ENCODE measurements around the gene DCAF4L1.

Gene DCAF4L1

GRCh38 chr4:41975341-41975740 lies 6.2 kb upstream of the DCAF4L1 start:
- Histone ChIP-seq H3K79me2 (ENCODE audit: low read length) (no peaks in the 10 kb centered on the region), H3K9ac (ENCODE audit: low read length) (no peak overlapping the region), H3K9me3 (ENCODE audit: insufficient read depth, low read length) (peaks cover under 1% of the 10 kb centered on the region; the same call in 1 of the 2 replicates), H3K4me3 (ENCODE audit: low read length) (no peak overlapping the region), H3K27ac (ENCODE audit: low read length) (0 out of 2 replicates have a peak overlapping the region, but pooled peaks have one; percentile 15), H3K27me3 (ENCODE audit: low read depth, low read length) (no peaks in the 10 kb centered on the region), H3K36me3 (replicated peaks; ENCODE audit: low read depth, low read length) (peaks cover 7% of the 10 kb centered on the region), H3K4me2 (ENCODE audit: low read length) (peak overlapping the region; percentile 19), H4K20me1 (ENCODE audit: insufficient read depth, low read length) (no peaks in the 10 kb centered on the region), H3K4me1 (ENCODE audit: low read length) (peaks cover 49% of the 10 kb centered on the region), H2AFZ (ENCODE audit: low read depth, low read length) (no peak overlapping the region)
- TF ChIP-seq EZH2phosphoT487 (IDR thresholded peaks at IDR 0.05; ENCODE audit: low read depth): no peak

- H3K27me3 ChIP-seq (ENCODE audit: low read depth, low read length): no peaks in the 10 kb centered on the region
- H3K4me2 ChIP-seq (ENCODE audit: low read length): peak overlapping the region; percentile 33
- H3K9me3 ChIP-seq (ENCODE audit: insufficient read depth, low read length): no peaks in the 10 kb centered on the region
- H3K27ac ChIP-seq (ENCODE audit: low read length): peak overlapping the region; percentile 55
- TF ChIP-seq EZH2phosphoT487 (IDR thresholded peaks at IDR 0.05; ENCODE audit: low read depth) (no peak), CTCF (IDR thresholded peaks at IDR 0.05; ENCODE audit: low read depth, low read length) (no peak)
- no peaks in the 10 kb centered on the region for H3K79me2 ChIP-seq (ENCODE audit: low read length)
- peak overlapping the region; percentile 28 for H2AFZ ChIP-seq (ENCODE audit: low read depth, low read length)
- peak overlapping the region; percentile 0; the same call in 1 of the 2 replicates for H3K4me3 ChIP-seq (ENCODE audit: low read length)
- no peaks in the 10 kb centered on the region for H3K36me3 ChIP-seq (replicated peaks; ENCODE audit: low read depth, low read length)
- peak overlapping the region; percentile 7; the same call in 1 of the 2 replicates for H3K9ac ChIP-seq (ENCODE audit: low read length)
- no peaks in the 10 kb centered on the region for H4K20me1 ChIP-seq (ENCODE audit: insufficient read depth, low read length)
- H3K4me1 ChIP-seq (ENCODE audit: low read length): peaks cover 43% of the 10 kb centered on the region
Observed at GRCh38 chr4:41976775-41977516, 4.6 kb upstream of the DCAF4L1 start.

GRCh38 chr4:41977709-41978108 lies 3.8 kb upstream of the DCAF4L1 start:
- peak overlapping the region; percentile 33 for H3K4me2 ChIP-seq (ENCODE audit: low read length)
- TF ChIP-seq CTCF (IDR thresholded peaks at IDR 0.05; ENCODE audit: low read depth, low read length): no peak
- TF ChIP-seq EZH2phosphoT487 (IDR thresholded peaks at IDR 0.05; ENCODE audit: low read depth): no peak
- 0 out of 2 replicates have a peak overlapping the region, but pooled peaks have one; percentile 7 for H3K9ac ChIP-seq (ENCODE audit: low read length)
- H3K4me1 ChIP-seq (ENCODE audit: low read length): peaks cover 43% of the 10 kb centered on the region
- no peaks in the 10 kb centered on the region for H3K27me3 ChIP-seq (ENCODE audit: low read depth, low read length)
- H3K4me3 ChIP-seq (ENCODE audit: low read length): no peak overlapping the region
- H3K27ac ChIP-seq (ENCODE audit: low read length): peak overlapping the region; percentile 55
- peak overlapping the region; percentile 28 for H2AFZ ChIP-seq (ENCODE audit: low read depth, low read length)
- no peaks in the 10 kb centered on the region for H3K9me3 ChIP-seq (ENCODE audit: insufficient read depth, low read length)
- H4K20me1 ChIP-seq (ENCODE audit: insufficient read depth, low read length): no peaks in the 10 kb centered on the region
- no peaks in the 10 kb centered on the region for H3K79me2 ChIP-seq (ENCODE audit: low read length)
- no peaks in the 10 kb centered on the region for H3K36me3 ChIP-seq (replicated peaks; ENCODE audit: low read depth, low read length)

- no peak overlapping the region for H3K4me2 ChIP-seq (ENCODE audit: low read length)
- peaks cover 5% of the 10 kb centered on the region for H3K4me1 ChIP-seq (ENCODE audit: low read length)
- no peak overlapping the region for H3K4me3 ChIP-seq (ENCODE audit: low read length)
- no peak overlapping the region for H2AFZ ChIP-seq (ENCODE audit: low read depth, low read length)
- no peaks in the 10 kb centered on the region for H3K27me3 ChIP-seq (ENCODE audit: low read depth, low read length)
- H3K36me3 ChIP-seq (replicated peaks; ENCODE audit: low read depth, low read length): no peaks in the 10 kb centered on the region
- H3K27ac ChIP-seq (ENCODE audit: low read length): no peak overlapping the region
- H3K79me2 ChIP-seq (ENCODE audit: low read length): no peaks in the 10 kb centered on the region
- H4K20me1 ChIP-seq (ENCODE audit: insufficient read depth, low read length): no peaks in the 10 kb centered on the region
- no peaks in the 10 kb centered on the region for H3K9me3 ChIP-seq (ENCODE audit: insufficient read depth, low read length)
- no peak for TF ChIP-seq CTCF (IDR thresholded peaks at IDR 0.05; ENCODE audit: low read depth, low read length)
- no peak overlapping the region for H3K9ac ChIP-seq (ENCODE audit: low read length)
Observed at GRCh38 chr4:41982716-41983115, 1.2 kb downstream of the DCAF4L1 start.

Data from OCI-LY3 (cell line).